GM23338 (cell line): ENCODE results near the gene DENR.

ENCODE experiments used
- EZH2 ChIP-seq: fragments of 200-600 bp; sonication (generic); IDR thresholded peaks from one replicate; pipeline ENCODE4 v1.8.0; 2017; ENCODE audit warnings: antibody characterized with exemption, mild to moderate bottlenecking, low read depth; ENCODE audit not compliant: unreplicated experiment
- EZH2phosphoT487 ChIP-seq: fragments of 200-600 bp; sonication (generic); IDR thresholded peaks from one replicate; pipeline ENCODE4 v1.8.1; 2018; ENCODE audit warnings: antibody characterized with exemption; ENCODE audit not compliant: unreplicated experiment
- POLR2AphosphoS5 ChIP-seq: IDR thresholded peaks from 2 replicates; pipeline ENCODE4 v1.6.1; 2016; ENCODE audit warnings: antibody characterized with exemption, low read depth
- ZNF331 ChIP-seq: fragments of 250-450 bp; sonication (Bioruptor Pico); IDR thresholded peaks from 2 replicates; pipeline ENCODE4 v1.5.0; 2020; ENCODE audit warnings: low read depth, mild to moderate bottlenecking, moderate library complexity
- TF ChIP-seq, protein P1 (sequence below), 2 experiments: fragments of 200-600 bp in 1 of 2; sonication (generic) in 1 of 2; conservative IDR thresholded peaks; 2 replicates each; pipeline versions ENCODE4 v1.5.1 to v1.6.1; 2016 to 2017; ENCODE audit warnings: antibody characterized with exemption in 2 of 2, low read depth in 2 of 2, mild to moderate bottlenecking in 2 of 2, moderate library complexity in 1 of 2

DNA sequence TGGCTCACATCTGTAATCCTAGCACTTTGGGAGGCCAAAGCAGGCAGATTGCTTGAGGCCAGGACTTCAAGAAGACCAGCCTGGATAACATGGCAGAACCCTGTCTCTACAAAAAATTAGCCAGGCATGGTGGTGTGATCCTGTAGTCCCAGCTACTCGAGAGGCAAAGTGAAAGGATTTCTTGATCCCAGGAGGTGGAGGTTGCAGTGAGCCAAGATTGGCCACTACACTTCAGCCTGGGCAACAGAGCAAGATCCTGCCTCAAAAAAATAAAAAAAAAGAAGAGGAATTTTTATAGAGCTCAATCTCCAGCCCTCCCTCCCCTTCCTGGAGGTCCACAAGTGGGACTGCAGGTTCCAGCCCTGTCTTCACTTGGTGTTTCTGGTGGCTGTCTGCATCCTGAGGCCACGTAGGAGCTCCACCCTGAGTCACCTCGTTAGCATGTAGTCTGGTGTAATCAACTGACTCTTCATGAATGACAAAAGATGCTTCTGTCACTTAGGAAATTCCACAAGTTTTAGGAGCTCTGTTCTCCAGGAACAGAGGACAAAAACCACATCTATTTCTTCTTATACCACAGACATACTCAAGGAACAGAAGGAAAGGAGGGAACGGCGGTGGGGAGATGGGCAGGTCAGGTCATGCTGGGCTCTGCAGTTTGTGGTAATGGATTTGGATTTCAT, 37.9 kb downstream of the DENR start:
- TF ChIP-seq, protein P1, sequence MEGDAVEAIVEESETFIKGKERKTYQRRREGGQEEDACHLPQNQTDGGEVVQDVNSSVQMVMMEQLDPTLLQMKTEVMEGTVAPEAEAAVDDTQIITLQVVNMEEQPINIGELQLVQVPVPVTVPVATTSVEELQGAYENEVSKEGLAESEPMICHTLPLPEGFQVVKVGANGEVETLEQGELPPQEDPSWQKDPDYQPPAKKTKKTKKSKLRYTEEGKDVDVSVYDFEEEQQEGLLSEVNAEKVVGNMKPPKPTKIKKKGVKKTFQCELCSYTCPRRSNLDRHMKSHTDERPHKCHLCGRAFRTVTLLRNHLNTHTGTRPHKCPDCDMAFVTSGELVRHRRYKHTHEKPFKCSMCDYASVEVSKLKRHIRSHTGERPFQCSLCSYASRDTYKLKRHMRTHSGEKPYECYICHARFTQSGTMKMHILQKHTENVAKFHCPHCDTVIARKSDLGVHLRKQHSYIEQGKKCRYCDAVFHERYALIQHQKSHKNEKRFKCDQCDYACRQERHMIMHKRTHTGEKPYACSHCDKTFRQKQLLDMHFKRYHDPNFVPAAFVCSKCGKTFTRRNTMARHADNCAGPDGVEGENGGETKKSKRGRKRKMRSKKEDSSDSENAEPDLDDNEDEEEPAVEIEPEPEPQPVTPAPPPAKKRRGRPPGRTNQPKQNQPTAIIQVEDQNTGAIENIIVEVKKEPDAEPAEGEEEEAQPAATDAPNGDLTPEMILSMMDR (conservative IDR thresholded peaks at IDR 0.05; ENCODE audit: low read depth in 2 of 2): no peak
- TF ChIP-seq POLR2AphosphoS5 (no peak), ZNF331 (CRISPR knock-in tag) (no peak), EZH2phosphoT487 (no peak), EZH2 (no peak)
